ENCODE data around the gene COL5A1. TPM values are rescaled to one million over a fixed set of nuclear protein-coding genes. Genes with fewer than 3 reads are reported as not detected.
A peak's percentile ranks its signal among the peaks of the same experiment; 100 is the strongest.

Gene COL5A1
- total and polyA plus RNA-seq, 2 donors from 2014 or later, result 2.4 to 23.8 TPM

GRCh38 chr9:134707731-134708671 is 66.4 kb downstream of the COL5A1 start:
- no peak overlapping the region for H3K27ac ChIP-seq (ENCODE audit: low read depth in 2 of 2, low read length in 2 of 2)
- no peaks in the 10 kb centered on the region for H3K36me3 ChIP-seq (ENCODE audit: control insufficient read depth in 2 of 3, insufficient read depth in 3 of 3, low read length in 3 of 3)
- intact Hi-C loops (cut with DNase I), result no loop called here
- TF ChIP-seq CTCF (IDR thresholded peaks at IDR 0.05; ENCODE audit: borderline replicate concordance, extremely low read depth, insufficient read depth), result no peak
- DNase-seq (peak in 2 of 5 donors; percentile 15 to 75), FAIRE-seq (no peak)
- no peaks in the 10 kb centered on the region for H3K9me3 ChIP-seq (ENCODE audit: control insufficient read depth in 2 of 3, insufficient read depth in 1 of 3, low read length in 3 of 3)
- no peaks in the 10 kb centered on the region for H3K27me3 ChIP-seq (ENCODE audit: control insufficient read depth, insufficient read depth, low read length)
- H3K4me1 ChIP-seq (ENCODE audit: control insufficient read depth in 2 of 3, insufficient read depth in 2 of 3, low read depth in 1 of 3, low read length in 3 of 3), result peaks cover 0 to 4% (median 0%) of the 10 kb centered on the region in 3 donors
- H3K4me3 ChIP-seq (ENCODE audit: low read length in 3 of 3), result no peak overlapping the region
- H3K9ac ChIP-seq (ENCODE audit: low read length in 3 of 3), result no peak overlapping the region

- H3K4me1 ChIP-seq (ENCODE audit: control insufficient read depth in 2 of 3, insufficient read depth in 2 of 3, low read depth in 1 of 3, low read length in 3 of 3), result peaks cover 0 to 4% (median 0%) of the 10 kb centered on the region in 3 donors
- DNase-seq (peak in 1 of 5 donors; percentile 51), FAIRE-seq (no peak)
- H3K4me3 ChIP-seq (ENCODE audit: low read length in 3 of 3), result no peak overlapping the region
- no peaks in the 10 kb centered on the region for H3K9me3 ChIP-seq (ENCODE audit: control insufficient read depth in 2 of 3, insufficient read depth in 1 of 3, low read length in 3 of 3)
- no peak overlapping the region for H3K27ac ChIP-seq (ENCODE audit: low read depth in 2 of 2, low read length in 2 of 2)
- intact Hi-C loops (cut with DNase I), result no loop called here
- H3K36me3 ChIP-seq (ENCODE audit: control insufficient read depth in 2 of 3, insufficient read depth in 3 of 3, low read length in 3 of 3), result no peaks in the 10 kb centered on the region
- no peaks in the 10 kb centered on the region for H3K27me3 ChIP-seq (ENCODE audit: control insufficient read depth, insufficient read depth, low read length)
- TF ChIP-seq CTCF (IDR thresholded peaks at IDR 0.05; ENCODE audit: borderline replicate concordance, extremely low read depth, insufficient read depth), result no peak
- H3K9ac ChIP-seq (ENCODE audit: low read length in 3 of 3), result no peak overlapping the region
Measured at GRCh38 chr9:134708672-134709038, 67.1 kb downstream of the COL5A1 start.

GRCh38 chr9:134709512-134710270 is 68.1 kb downstream of the COL5A1 start:
- no peak overlapping the region for H3K4me3 ChIP-seq (ENCODE audit: low read length in 3 of 3)
- no peak overlapping the region for H3K9ac ChIP-seq (ENCODE audit: low read length in 3 of 3)
- H3K27ac ChIP-seq (ENCODE audit: low read depth in 2 of 2, low read length in 2 of 2), result no peak overlapping the region
- no peak for TF ChIP-seq CTCF (IDR thresholded peaks at IDR 0.05; ENCODE audit: borderline replicate concordance, extremely low read depth, insufficient read depth)
- FAIRE-seq (no peak), DNase-seq (peak in 1 of 5 donors; percentile 65)
- no peaks in the 10 kb centered on the region for H3K27me3 ChIP-seq (ENCODE audit: control insufficient read depth, insufficient read depth, low read length)
- H3K9me3 ChIP-seq (ENCODE audit: control insufficient read depth in 2 of 3, insufficient read depth in 1 of 3, low read length in 3 of 3), result no peaks in the 10 kb centered on the region
- H3K36me3 ChIP-seq (ENCODE audit: control insufficient read depth in 2 of 3, insufficient read depth in 3 of 3, low read length in 3 of 3), result no peaks in the 10 kb centered on the region
- intact Hi-C loops (cut with DNase I), result no loop called here
- H3K4me1 ChIP-seq (ENCODE audit: control insufficient read depth in 2 of 3, insufficient read depth in 2 of 3, low read depth in 1 of 3, low read length in 3 of 3), result peaks cover 0 to 4% (median 0%) of the 10 kb centered on the region in 3 donors
